GM23338 (cell line): Measurements from ENCODE around the gene DHRSX. TPM values are rescaled to one million over a fixed set of nuclear protein-coding genes. Genes with fewer than 3 reads are reported as not detected.
"Not testable (repeated sequence)": the region's sequence is repeated elsewhere in the genome, so short reads cannot be mapped to it uniquely, and the experiment has no call there.

Experiments
- ATAC-seq: fragments of 200-7000 bp; cut with Tn5 transposase; 3 replicates; pipeline ENCODE4 v1.9.1; 2020
- DNase-seq: peaks from one replicate; pipeline ENCODE4 v3.0.0-alpha.2; 2015; ENCODE audit warnings: low spot score
- H2AFZ ChIP-seq: fragments of 200-600 bp; sonication (generic); 2 replicates; pipeline ENCODE4 v1.8.0; 2016; ENCODE audit warnings: antibody characterized with exemption, mild to moderate bottlenecking, moderate library complexity
- H3F3A ChIP-seq: fragments of 200-600 bp; sonication (generic); replicated peaks from 2 replicates; pipeline ENCODE4 v1.8.0; 2017; ENCODE audit warnings: antibody characterized with exemption, mixed run types, low read depth
- H3K27ac ChIP-seq: fragments of 200-600 bp; sonication (generic); 2 replicates; pipeline ENCODE4 v1.6.1; 2016; ENCODE audit warnings: low read depth
- H3K27me3 ChIP-seq: fragments of 200-600 bp; sonication (generic); 2 replicates; pipeline ENCODE4 v1.8.0; 2016; ENCODE audit warnings: mild to moderate bottlenecking, mixed run types, moderate library complexity; ENCODE audit not compliant: insufficient read depth
- H3K36me3 ChIP-seq: fragments of 200-600 bp; sonication (generic); 2 replicates; pipeline ENCODE4 v1.8.0; 2016; ENCODE audit warnings: mild to moderate bottlenecking; ENCODE audit not compliant: insufficient read depth
- H3K4me1 ChIP-seq: fragments of 200-600 bp; sonication (generic); 2 replicates; pipeline ENCODE4 v1.8.0; 2016; ENCODE audit warnings: mild to moderate bottlenecking, moderate library complexity; ENCODE audit not compliant: insufficient read depth
- H3K4me2 ChIP-seq: fragments of 200-600 bp; sonication (generic); 2 replicates; pipeline ENCODE4 v1.7.1; 2017; ENCODE audit warnings: mixed run types
- H3K4me3 ChIP-seq: fragments of 200-600 bp; sonication (generic); 2 replicates; pipeline ENCODE4 v1.6.1; 2016; ENCODE audit warnings: mixed run types
- H3K79me2 ChIP-seq: fragments of 200-600 bp; sonication (generic); replicated peaks from 2 replicates; pipeline ENCODE4 v1.8.0; 2017; ENCODE audit warnings: mild to moderate bottlenecking; ENCODE audit not compliant: insufficient read depth
- H3K9me2 ChIP-seq: fragments of 200-600 bp; sonication (generic); 2 replicates; pipeline ENCODE4 v1.8.0; 2017; ENCODE audit not compliant: insufficient read depth
- H4K20me1 ChIP-seq: fragments of 200-600 bp; sonication (generic); replicated peaks from 2 replicates; pipeline ENCODE4 v1.8.0; 2017; ENCODE audit warnings: mild to moderate bottlenecking; ENCODE audit not compliant: insufficient read depth
- H3K27ac Mint-ChIP-seq: 2 replicates; pipeline ENCODE4 v1.8.0; 2020; ENCODE audit warnings: inconsistent platforms, mild to moderate bottlenecking, moderate library complexity, mixed read lengths
- H3K27me3 Mint-ChIP-seq: 3 replicates; pipeline ENCODE4 v1.8.0; 2022; ENCODE audit warnings: low read depth, mild to moderate bottlenecking, moderate library complexity, mixed read lengths, inconsistent platforms; ENCODE audit not compliant: insufficient read depth, poor library complexity
- H3K36me3 Mint-ChIP-seq: 3 replicates; pipeline ENCODE4 v1.8.0; 2021; ENCODE audit warnings: low read depth, mild to moderate bottlenecking, inconsistent platforms, moderate library complexity, mixed read lengths
- H3K4me1 Mint-ChIP-seq: 3 replicates; pipeline ENCODE4 v1.8.0; 2020; ENCODE audit warnings: mild to moderate bottlenecking, inconsistent platforms, mixed read lengths
- H3K4me3 Mint-ChIP-seq: 3 replicates; pipeline ENCODE4 v1.8.0; 2021; ENCODE audit warnings: moderate library complexity, mild to moderate bottlenecking, inconsistent platforms, mixed read lengths
- H3K9me3 Mint-ChIP-seq: 3 replicates; pipeline ENCODE4 v1.8.0; 2020; ENCODE audit warnings: moderate library complexity, mild to moderate bottlenecking, inconsistent platforms, mixed read lengths
- CTCF ChIP-seq, 2 experiments: fragments of 200-600 bp in 1 of 2; sonication (generic) in 1 of 2; conservative IDR thresholded peaks; 2 replicates each; pipeline versions ENCODE4 v1.5.1 to v1.6.1; 2016 to 2017; ENCODE audit warnings: antibody characterized with exemption in 2 of 2, low read depth in 2 of 2, mild to moderate bottlenecking in 2 of 2, moderate library complexity in 1 of 2
- ETS1 ChIP-seq: IDR thresholded peaks from 2 replicates; pipeline ENCODE4 v1.6.1; 2016; ENCODE audit warnings: antibody characterized with exemption
- ZNF114 ChIP-seq: fragments of 250-450 bp; sonication (Bioruptor Pico); IDR thresholded peaks from 2 replicates; pipeline ENCODE4 v1.5.0; 2020; ENCODE audit warnings: mild to moderate bottlenecking, moderate library complexity
- polyA plus RNA-seq: library from polyadenylated mRNA; unstranded; fragments of >200 nt; fragmentation: Nextera tagmentation; extraction: Ambion mirVana; gene quantifications from 2 replicates; pipeline ENCODE4 v1.2.1, GENCODE V29; 2016
- total RNA-seq: library from RNA; depleted of rRNA; stranded (reverse); fragments of >200 nt; shearing (Covaris generic); gene quantifications from 2 replicates; pipeline ENCODE4 v1.2.3, GENCODE V29; 2014

The DHRSX gene
- total and polyA plus RNA-seq, 2 experiments from 2014 or later: 33.9 to 43.0 TPM

GRCh38 chrX:2242980-2243379 lies 257.8 kb downstream of the DHRSX start (continued):
- TF ChIP-seq ETS1: no peak

GRCh38 chrX:2242326-2242725 lies 258.4 kb downstream of the DHRSX start:
- no peak overlapping the region for H3K27ac Mint-ChIP-seq

GRCh38 chrX:2241496-2241895 lies 259.3 kb downstream of the DHRSX start:
- not testable (repeated sequence) for H3K36me3 ChIP-seq, H3K9me2 ChIP-seq, H3K79me2 ChIP-seq, DNase-seq, H3F3A ChIP-seq, H4K20me1 ChIP-seq, H3K27ac ChIP-seq, H3K27me3 ChIP-seq, H3K4me2 ChIP-seq, H3K4me3 ChIP-seq, ATAC-seq, H3K4me3 Mint-ChIP-seq, H3K4me1 ChIP-seq, H3K9me3 Mint-ChIP-seq, H3K4me1 Mint-ChIP-seq, H3K27ac Mint-ChIP-seq, H2AFZ ChIP-seq, H3K27me3 Mint-ChIP-seq
- H3K36me3 Mint-ChIP-seq: peaks cover 27% of the 10 kb centered on the region

More at GRCh38 chrX:2242326-2242725, 258.4 kb downstream of the DHRSX start:
- H3K9me2 ChIP-seq: no peaks in the 10 kb centered on the region
- no peak overlapping the region for H3K27ac ChIP-seq
- DNase-seq: peak; percentile 27
- Mint-ChIP-seq H3K9me3 (no peaks in the 10 kb centered on the region), H3K27me3 (peaks cover 3% of the 10 kb centered on the region), H3K4me3 (no peak overlapping the region), H3K4me1 (peaks cover 9% of the 10 kb centered on the region), H3K36me3 (peaks cover 27% of the 10 kb centered on the region)
- H2AFZ ChIP-seq: no peak overlapping the region
- no peak overlapping the region for H3K4me2 ChIP-seq
- H3K27me3 ChIP-seq: no peaks in the 10 kb centered on the region
- H3F3A ChIP-seq: no peaks in the 10 kb centered on the region
- no peaks in the 10 kb centered on the region for H4K20me1 ChIP-seq
- ATAC-seq: no peak
- H3K4me1 ChIP-seq: peaks cover 8% of the 10 kb centered on the region; the same call in 1 of the 2 replicates
- TF ChIP-seq ZNF114 (CRISPR knock-in tag): 0 out of 2 replicates have a peak, but pooled peaks have one; percentile 29
- TF ChIP-seq CTCF (conservative IDR thresholded peaks at IDR 0.05; ENCODE audit: low read depth in 2 of 2): no peak
- H3K4me3 ChIP-seq: no peak overlapping the region
- peaks cover 6% of the 10 kb centered on the region for H3K79me2 ChIP-seq
- H3K36me3 ChIP-seq: no peaks in the 10 kb centered on the region

GRCh38 chrX:2240761-2241160 lies 260.0 kb downstream of the DHRSX start:
- H3K9me2 ChIP-seq, ATAC-seq, H3K27me3 ChIP-seq, H3F3A ChIP-seq, DNase-seq, H3K27me3 Mint-ChIP-seq, H3K27ac ChIP-seq, H3K27ac Mint-ChIP-seq, H3K36me3 ChIP-seq, H3K79me2 ChIP-seq, H4K20me1 ChIP-seq, H3K4me1 ChIP-seq, H3K4me3 ChIP-seq, H2AFZ ChIP-seq, H3K4me2 ChIP-seq, H3K9me3 Mint-ChIP-seq, H3K4me1 Mint-ChIP-seq, H3K4me3 Mint-ChIP-seq: not testable (repeated sequence)
- H3K36me3 Mint-ChIP-seq: peaks cover 27% of the 10 kb centered on the region
